ENCODE measurements around the gene MGAT4B. TPM values are rescaled to one million over a fixed set of nuclear protein-coding genes. Genes with fewer than 3 reads are reported as not detected.

Gene MGAT4B
- total and polyA plus RNA-seq, 12 donors, result 58.6 to 123 (median 98.0) TPM

- WGBS, 2 donors, result 25 to 32% methylated on average over 10 of the region's 10 CpGs
These were observed 43.3 kb downstream of the MGAT4B start for GRCh38 chr5:179763215-179763945.

GRCh38 chr5:179762781-179763176, 43.9 kb downstream of the MGAT4B start:
- ATAC-seq, result no peak
- Histone ChIP-seq H3K9me3 (no peaks in the 10 kb centered on the region), H3K27ac (peak overlapping the region in 4 of 10 donors; percentile 3 to 24 (median 14)), H3K27me3 (no peaks in the 10 kb centered on the region), H3K36me3 (peaks cover 0 to 30% (median 16%) of the 10 kb centered on the region in 9 donors), H3K4me1 (peaks cover 6 to 97% (median 79%) of the 10 kb centered on the region in 9 donors), H3K4me3 (no peak overlapping the region)
- 23 to 47% methylated on average over 3 of the region's 3 CpGs for WGBS, 2 donors
- intact Hi-C loops (cut with DNase I), result loop anchor here in 8 of 10 donors (1.0 to 10.0 kb wide), 8 partner anchors 32 to 145 kb away; partner anchors contain the start of genes TBC1D9B (in 2 of the 8) and MRNIP (in 1 of the 8)
- DNase-seq, result no peak
- TF ChIP-seq CTCF (IDR thresholded peaks at IDR 0.05), result no peak

More at GRCh38 chr5:179763215-179763945, 43.3 kb downstream of the MGAT4B start:
- H3K9me3 ChIP-seq, result no peaks in the 10 kb centered on the region
- TF ChIP-seq CTCF (IDR thresholded peaks at IDR 0.05), result peak; percentile 76 to 97 (median 87)
- peak; percentile 34 to 71 for DNase-seq
- no peaks in the 10 kb centered on the region for H3K27me3 ChIP-seq
- peaks cover 0 to 36% (median 16%) of the 10 kb centered on the region in 9 donors for H3K36me3 ChIP-seq
- intact Hi-C loops (cut with DNase I), result loop anchor here in 8 of 10 donors (1.0 to 10.0 kb wide), 8 partner anchors 31 to 144 kb away; partner anchors contain the start of genes TBC1D9B (in 2 of the 8) and MRNIP (in 1 of the 8)
- peak overlapping the region in 3 of 10 donors; percentile 14 to 24 (median 16) for H3K27ac ChIP-seq
- H3K4me3 ChIP-seq, result no peak overlapping the region
- peak in 7 of 8 donors; percentile 50 to 85 (median 80) for ATAC-seq
- peaks cover 6 to 96% (median 77%) of the 10 kb centered on the region in 9 donors for H3K4me1 ChIP-seq

GRCh38 chr5:179762079-179762780, 44.4 kb downstream of the MGAT4B start:
- Histone ChIP-seq H3K27me3 (no peaks in the 10 kb centered on the region), H3K27ac (peak overlapping the region in 4 of 10 donors; percentile 3 to 24 (median 14)), H3K4me3 (no peak overlapping the region), H3K36me3 (peaks cover 0 to 24% (median 16%) of the 10 kb centered on the region in 9 donors), H3K4me1 (peaks cover 6 to 97% (median 81%) of the 10 kb centered on the region in 9 donors), H3K9me3 (no peaks in the 10 kb centered on the region)
- WGBS, 2 donors, result 34 to 46% methylated on average over 10 of the region's 10 CpGs
- no peak for TF ChIP-seq CTCF (IDR thresholded peaks at IDR 0.05)
- intact Hi-C loops (cut with DNase I), result loop anchor here in 7 of 10 donors (2.0 to 10.0 kb wide), 6 partner anchors 33 to 145 kb away; partner anchors contain the start of genes TBC1D9B (in 2 of the 7) and MRNIP (in 1 of the 7)
- ATAC-seq (peak in 5 of 8 donors; percentile 6 to 24 (median 16)), DNase-seq (no peak)
